HG03469 (cell line): ENCODE measurements around the gene BANP.
"Not testable (repeated sequence)": the region's sequence is repeated elsewhere in the genome, so short reads cannot be mapped to it uniquely, and the experiment has no call there.

Experiments
- ATAC-seq: cut with Tn5 transposase; IDR thresholded peaks from one replicate; pipeline ENCODE4 v1.9.1; 2021; ENCODE audit warnings: mild to moderate bottlenecking, moderate library complexity, moderate number of reproducible peaks; ENCODE audit not compliant: unreplicated experiment

BANP gene

DNA sequence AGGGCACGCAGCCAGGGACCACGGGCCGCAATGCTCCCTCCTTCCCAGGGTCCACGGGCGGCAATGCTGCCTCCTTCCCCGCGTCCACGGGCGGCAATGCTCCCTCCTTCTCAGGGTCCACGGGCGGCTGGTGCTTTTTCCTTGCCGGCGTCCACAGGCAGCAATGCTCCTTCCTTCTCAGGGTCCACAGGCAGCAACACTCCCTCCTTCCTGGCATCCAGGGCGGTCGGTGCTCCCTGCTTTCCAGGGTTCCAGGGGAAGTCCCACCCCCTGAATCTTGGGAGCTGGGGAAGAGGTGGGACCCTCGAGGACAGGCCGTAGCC is 143.0 kb downstream of the BANP start:
- not testable (repeated sequence) for ATAC-seq

DNA sequence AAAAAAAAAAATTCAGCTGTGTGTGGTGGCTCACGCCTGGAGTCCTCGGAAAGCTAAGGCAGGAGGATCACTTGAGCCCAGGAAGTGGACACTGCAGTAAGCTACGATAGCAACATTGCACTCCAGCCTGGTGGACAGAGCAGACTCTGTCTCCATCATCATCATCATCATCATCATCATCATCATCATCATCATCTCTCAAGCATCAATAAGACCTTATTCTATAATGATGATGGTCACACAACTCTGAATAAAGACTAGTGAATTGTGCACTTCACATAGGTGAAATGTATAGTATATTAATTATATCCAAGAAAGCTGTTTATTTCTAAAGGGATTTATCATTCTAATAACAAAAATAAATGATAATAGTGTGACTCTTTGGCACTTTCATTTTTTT is 143.7 kb downstream of the BANP start:
- not testable (repeated sequence) for ATAC-seq

- not testable (repeated sequence) for ATAC-seq
Measured at GRCh38 chr16:88096659-88097058, 145.4 kb downstream of the BANP start.

GRCh38 chr16:88098731-88099562 is 147.7 kb downstream of the BANP start:
- ATAC-seq = not testable (repeated sequence)

DNA sequence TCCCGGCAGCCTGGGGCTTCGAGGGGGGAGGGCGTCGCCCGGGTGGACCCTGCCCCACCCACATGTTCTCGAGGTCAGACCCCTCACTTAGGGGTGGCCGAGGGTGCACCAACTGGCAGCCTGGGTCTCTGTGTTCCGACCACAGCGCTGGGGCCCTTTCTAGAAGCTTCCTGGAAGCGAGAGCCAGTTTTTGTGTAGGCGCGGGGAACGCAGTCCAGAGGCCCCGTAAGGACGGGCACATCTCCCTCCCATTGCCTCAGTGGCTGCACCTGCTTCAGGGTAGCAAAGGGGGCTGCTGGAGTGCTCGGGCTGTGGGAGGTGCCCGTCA is 148.3 kb downstream of the BANP start:
- no peak for ATAC-seq

GRCh38 chr16:88099956-88100355 is 148.7 kb downstream of the BANP start:
- not testable (repeated sequence) for ATAC-seq

DNA sequence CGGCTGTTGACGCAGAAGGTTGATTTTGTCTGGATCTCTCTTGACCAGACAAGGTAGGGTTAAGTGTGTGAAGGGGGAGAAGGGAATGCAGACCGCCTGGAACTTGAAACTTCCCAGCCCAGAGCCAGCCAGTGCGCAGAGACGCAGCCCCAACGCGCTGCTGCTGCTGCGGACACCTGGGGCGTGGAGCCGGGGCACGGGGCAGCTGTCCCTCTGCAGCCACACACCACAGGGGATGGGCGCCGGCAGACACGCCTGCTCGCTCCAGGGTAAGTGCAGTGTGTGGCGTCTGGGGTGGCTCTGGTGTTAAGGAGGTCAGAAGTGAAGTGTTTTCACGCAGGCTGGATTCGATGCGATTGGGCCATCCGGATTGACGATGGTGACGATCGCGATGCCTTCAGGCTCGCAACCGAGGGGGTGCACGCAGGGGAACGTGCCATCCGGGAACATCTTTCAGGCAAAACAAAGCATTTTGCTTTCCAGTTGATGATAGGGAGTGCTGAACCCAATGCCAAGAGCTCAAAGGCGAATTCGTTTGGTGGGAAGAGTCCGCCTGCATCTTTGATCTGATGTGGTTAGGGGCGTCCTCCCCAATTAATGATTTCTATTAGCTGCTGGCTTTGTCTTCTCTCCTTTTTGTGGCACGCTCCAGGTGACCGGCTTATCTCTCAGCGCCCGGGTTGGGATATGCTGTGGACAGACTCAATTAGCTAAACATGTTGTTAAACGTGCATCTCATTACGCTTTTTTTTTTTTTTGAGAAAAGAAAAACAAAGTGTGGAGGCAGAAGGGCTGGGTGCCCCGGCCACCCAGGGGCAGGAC is 149.8 kb downstream of the BANP start:
- ATAC-seq = not testable (repeated sequence)

DNA sequence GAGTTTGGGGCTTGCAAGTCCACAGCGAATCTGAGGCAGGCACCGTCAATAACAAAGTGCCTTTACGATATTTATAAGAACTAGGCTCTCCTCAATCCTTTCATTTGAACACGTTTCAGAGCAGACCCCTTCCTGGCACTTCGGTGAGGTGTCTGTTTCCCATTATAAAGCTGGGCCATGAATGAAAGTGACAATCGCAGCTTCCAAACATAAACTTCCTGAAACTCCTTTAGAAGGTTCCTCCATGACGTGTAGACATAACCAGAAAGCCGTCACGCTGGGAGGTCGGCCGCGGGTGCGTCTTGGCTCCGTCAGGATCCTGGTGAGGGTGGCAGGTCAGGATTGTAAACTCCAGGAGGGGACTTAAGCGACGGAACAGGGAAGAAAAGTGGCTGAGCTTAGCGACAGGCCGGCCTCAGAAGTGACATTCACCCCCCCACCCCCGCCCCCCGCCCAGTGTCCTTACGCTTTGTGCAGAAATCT is 150.4 kb downstream of the BANP start:
- not testable (repeated sequence) for ATAC-seq

GRCh38 chr16:88102597-88102996 is 151.4 kb downstream of the BANP start:
- ATAC-seq = no peak

DNA sequence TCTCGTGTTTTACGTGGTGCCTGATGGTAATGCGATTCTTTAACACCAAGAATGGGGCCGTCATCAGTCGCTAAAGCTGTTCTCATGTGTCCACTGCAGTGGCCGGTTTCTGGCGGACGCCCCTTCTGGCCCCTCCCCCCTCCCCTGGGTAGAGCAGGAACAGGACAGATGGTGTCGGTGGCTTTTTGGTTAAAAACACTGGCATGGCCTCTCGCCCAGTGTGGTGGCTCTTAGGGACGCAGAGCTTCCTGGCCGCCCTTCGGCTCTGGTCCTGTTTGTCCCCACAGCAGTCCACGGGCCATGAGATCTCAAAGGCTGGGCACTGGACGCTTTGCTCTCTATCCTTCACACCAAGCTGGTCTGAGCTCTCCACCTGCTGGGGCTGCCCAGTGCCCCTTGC is 151.8 kb downstream of the BANP start:
- ATAC-seq = no peak

GRCh38 chr16:88103581-88104188 is 152.5 kb downstream of the BANP start:
- ATAC-seq = no peak

- ATAC-seq = not testable (repeated sequence)
Measured at GRCh38 chr16:88104363-88104762, 153.1 kb downstream of the BANP start.

DNA sequence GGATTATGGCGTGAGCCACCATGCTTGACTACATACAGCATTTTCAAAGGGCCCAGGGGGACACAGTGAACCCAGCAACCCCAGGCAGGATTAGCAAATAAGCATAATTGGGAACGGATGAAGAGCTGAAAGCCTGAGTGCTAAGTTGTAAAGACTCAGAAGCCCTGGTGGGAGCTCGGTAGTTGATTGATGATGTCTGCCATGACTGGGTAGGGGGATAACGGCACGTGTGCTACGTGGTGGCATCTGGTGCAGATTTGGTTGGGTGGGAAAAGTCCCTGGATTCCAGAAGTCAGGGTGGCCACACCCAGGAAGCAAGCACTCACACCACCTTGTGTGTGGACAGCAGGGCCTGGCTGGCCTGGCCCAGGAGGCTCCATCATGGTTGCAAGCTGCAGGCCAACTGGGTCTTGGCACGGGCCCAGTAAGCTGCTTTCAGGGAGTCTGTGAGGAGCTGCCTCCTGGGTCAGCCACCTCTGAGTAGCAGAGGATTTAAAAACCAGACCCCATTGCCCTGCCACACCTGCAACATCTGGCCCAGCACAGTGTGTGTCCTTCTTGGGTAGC is 154.4 kb downstream of the BANP start:
- not testable (repeated sequence) for ATAC-seq

- not testable (repeated sequence) for ATAC-seq
Measured at GRCh38 chr16:88106566-88106965, 155.3 kb downstream of the BANP start.

DNA sequence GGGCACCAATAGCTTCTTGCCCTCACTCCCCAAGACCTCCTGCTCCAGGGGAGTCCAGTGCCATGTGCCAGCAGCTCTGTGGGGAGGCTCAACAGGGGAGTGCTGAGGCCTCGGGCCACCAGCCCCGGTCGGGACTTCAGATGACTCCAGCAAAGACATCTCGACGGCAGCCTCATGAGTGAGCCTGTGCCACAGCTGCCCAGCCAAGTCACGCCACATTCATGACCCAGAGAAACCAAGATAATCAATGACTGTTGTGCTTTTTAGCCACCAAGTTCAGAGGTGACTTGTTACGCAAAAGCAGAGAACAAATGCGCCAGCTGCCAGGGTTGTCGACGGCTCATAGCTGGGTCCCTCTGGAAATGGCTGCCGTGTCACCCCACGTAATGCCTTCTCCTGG is 157.5 kb downstream of the BANP start:
- no peak for ATAC-seq

DNA sequence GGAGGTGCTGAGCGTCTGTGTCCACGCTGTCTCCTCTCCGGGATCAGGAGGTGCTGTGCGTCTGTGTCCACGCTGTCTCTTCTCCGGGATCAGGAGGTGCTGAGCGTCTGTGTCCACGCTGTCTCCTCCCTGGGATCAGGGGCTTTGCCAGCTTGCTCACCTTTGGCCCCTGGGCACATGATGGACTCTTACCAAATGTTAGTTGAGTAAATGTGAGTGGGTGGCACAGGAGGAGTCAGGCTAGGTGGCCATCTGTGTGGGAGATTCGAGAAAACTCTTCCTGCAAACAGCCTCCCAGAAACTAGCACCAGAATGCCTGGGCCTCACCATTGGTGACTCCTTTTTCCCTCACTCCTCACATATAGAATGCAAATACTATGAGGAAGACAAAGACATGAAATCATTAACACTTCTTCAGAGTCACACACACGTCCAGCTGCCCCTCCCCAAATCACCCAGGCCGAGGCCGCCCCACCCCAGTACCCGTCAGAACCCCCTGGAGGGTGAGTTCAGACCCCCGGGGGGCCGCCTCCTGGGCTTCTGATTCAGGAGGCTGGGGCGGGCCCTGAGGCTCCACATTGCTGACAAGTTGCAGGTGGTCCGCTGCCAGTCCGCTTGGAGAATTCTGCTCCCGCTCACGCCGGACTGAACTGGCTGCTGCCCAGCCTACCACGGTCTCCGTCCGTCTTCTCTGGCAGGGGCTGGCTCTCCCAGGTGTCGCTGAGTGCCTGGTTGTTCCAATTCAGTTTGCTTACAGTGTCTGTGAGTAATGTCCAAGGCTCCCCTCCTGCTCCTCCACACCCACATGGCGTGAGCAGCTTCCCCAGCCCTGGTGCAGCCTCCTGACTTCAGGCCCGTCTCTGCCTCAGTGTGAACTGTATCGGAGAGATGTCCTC is 158.7 kb downstream of the BANP start:
- ATAC-seq = not testable (repeated sequence)

GRCh38 chr16:88110875-88111494 is 159.8 kb downstream of the BANP start:
- not testable (repeated sequence) for ATAC-seq

DNA sequence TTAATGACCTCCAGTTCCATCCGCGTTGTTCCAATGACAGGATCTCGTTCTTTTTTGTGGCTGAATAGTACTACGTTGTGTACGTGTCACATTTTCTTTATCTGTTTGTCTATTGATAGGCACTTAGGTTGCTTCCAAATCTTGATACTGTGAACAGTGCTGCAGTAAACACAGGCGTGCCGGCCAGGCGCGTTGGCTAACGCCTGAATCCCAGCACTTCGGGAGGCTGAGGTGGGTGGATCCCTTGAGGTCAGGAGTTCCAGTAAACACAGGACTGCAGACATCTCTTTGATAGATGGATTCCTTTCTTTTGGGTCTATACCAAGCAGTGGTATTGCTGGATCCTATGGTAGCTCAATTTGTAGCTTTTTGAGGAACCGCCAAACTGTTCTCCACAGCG is 160.7 kb downstream of the BANP start:
- ATAC-seq = not testable (repeated sequence)

DNA sequence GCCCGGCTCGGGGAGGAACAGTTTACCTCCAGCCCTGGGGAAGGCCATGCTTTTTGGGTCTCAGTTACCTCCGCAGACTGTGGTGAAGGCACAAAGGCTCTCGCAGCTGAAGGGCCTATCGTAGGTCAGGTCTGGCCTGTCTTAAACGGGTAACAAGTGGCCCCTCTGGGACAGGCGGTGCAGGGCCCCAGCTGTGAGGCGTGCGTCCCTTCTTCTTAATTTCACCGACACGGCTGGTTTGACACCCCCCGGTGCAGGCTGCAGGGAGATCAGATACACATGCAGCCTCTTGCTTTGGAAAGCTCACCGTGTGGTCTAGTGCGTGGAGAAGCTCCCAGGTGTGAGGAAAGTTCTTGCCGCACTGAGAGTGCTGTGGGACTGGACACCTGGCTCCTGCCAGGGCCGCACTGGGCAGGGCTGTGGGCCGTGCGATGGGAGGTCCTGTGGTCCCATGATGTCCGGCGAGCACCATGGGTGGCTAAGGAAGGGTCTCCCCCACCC is 162.4 kb downstream of the BANP start:
- ATAC-seq = no peak
